Smooth muscle cell (in vitro differentiated cells): ENCODE data around the gene FAM135A. TPM values are rescaled to one million over a fixed set of nuclear protein-coding genes. Genes with fewer than 3 reads are reported as not detected.

ENCODE experiments used
- DNase-seq: peaks from one replicate; lab custom pipeline; 2025; ENCODE audit not compliant: unreplicated experiment; lab: John Stamatoyannopoulos, UW
- H2AFZ ChIP-seq: fragments of 200-600 bp; sonication (generic); 2 replicates; pipeline ENCODE4 v1.6.0; 2016; ENCODE audit warnings: antibody characterized with exemption, low read depth, mild to moderate bottlenecking
- H3F3A ChIP-seq: fragments of 200-600 bp; sonication (generic); 2 replicates; pipeline ENCODE4 v1.6.0; 2017; ENCODE audit warnings: antibody characterized with exemption, low read depth
- H3K27ac ChIP-seq: fragments of 200-600 bp; sonication (generic); 2 replicates; pipeline ENCODE4 v1.5.1; 2016; ENCODE audit warnings: low read depth, mild to moderate bottlenecking
- H3K27me3 ChIP-seq: fragments of 200-600 bp; sonication (generic); 2 replicates; pipeline ENCODE4 v1.6.1; 2016; ENCODE audit warnings: low read depth, mild to moderate bottlenecking
- H3K36me3 ChIP-seq: fragments of 200-600 bp; sonication (generic); 2 replicates; pipeline ENCODE4 v1.5.1; 2016; ENCODE audit warnings: low read depth
- H3K4me1 ChIP-seq: fragments of 200-600 bp; sonication (generic); 2 replicates; pipeline ENCODE4 v1.5.1; 2016; ENCODE audit warnings: low read depth
- H3K4me2 ChIP-seq: fragments of 200-600 bp; sonication (generic); 2 replicates; pipeline ENCODE4 v1.6.0; 2016; ENCODE audit warnings: mild to moderate bottlenecking
- H3K4me3 ChIP-seq: fragments of 200-600 bp; sonication (generic); 2 replicates; pipeline ENCODE4 v1.5.1; 2016; ENCODE audit warnings: mild to moderate bottlenecking
- H3K79me2 ChIP-seq: fragments of 200-600 bp; sonication (generic); 2 replicates; pipeline ENCODE4 v1.6.0; 2016; ENCODE audit warnings: low read depth, mild to moderate bottlenecking
- H3K9ac ChIP-seq: fragments of 200-600 bp; sonication (generic); 2 replicates; pipeline ENCODE4 v1.6.0; 2016; ENCODE audit warnings: low read depth
- H3K9me3 ChIP-seq: fragments of 200-600 bp; sonication (generic); replicated peaks from 2 replicates; pipeline ENCODE4 v1.5.1; 2016; ENCODE audit warnings: low read depth
- H4K20me1 ChIP-seq: fragments of 200-600 bp; sonication (generic); 2 replicates; pipeline ENCODE4 v1.6.0; 2016; ENCODE audit warnings: low read depth
- CTCF ChIP-seq: fragments of 200-600 bp; sonication (generic); IDR thresholded peaks from 2 replicates; pipeline ENCODE4 v1.5.1; 2017; ENCODE audit warnings: borderline replicate concordance, mild to moderate bottlenecking, antibody characterized with exemption; ENCODE audit not compliant: insufficient read depth, poor library complexity, severe bottlenecking
- WGBS: methylation state at CpG from one replicate; pipeline ENCODE4 v1.1.7; 2016; ENCODE audit warnings: low lambda C conversion rate; 5-methylcytosine and 5-hydroxymethylcytosine counted together
- polyA plus RNA-seq: library from polyadenylated mRNA; unstranded; fragments of >200 nt; fragmentation: Nextera tagmentation; extraction: Ambion mirVana; gene quantifications from 2 replicates; pipeline ENCODE4 v1.2.1, GENCODE V29; 2016
- total RNA-seq: library from RNA; depleted of rRNA; stranded (reverse); fragments of >200 nt; gene quantifications from 2 replicates; pipeline ENCODE4 v1.2.3, GENCODE V29; 2014

The FAM135A gene
- total and polyA plus RNA-seq, 2 experiments from 2014 or later = 8.9 to 32.3 TPM

GRCh38 chr6:70398783-70399728 is 14.3 kb upstream of the FAM135A start:
- peak overlapping the region; percentile 13 for H3K4me3 ChIP-seq
- no peaks in the 10 kb centered on the region for H3K9me3 ChIP-seq
- 38% methylated on average over 7 of the region's 7 CpGs for WGBS
- DNase-seq = no peak
- H3F3A ChIP-seq = no peaks in the 10 kb centered on the region
- H3K4me1 ChIP-seq = no peaks in the 10 kb centered on the region
- H3K9ac ChIP-seq = peak overlapping the region; percentile 13
- H3K36me3 ChIP-seq = no peaks in the 10 kb centered on the region
- H3K27ac ChIP-seq = peak overlapping the region; percentile 67
- H3K79me2 ChIP-seq = no peaks in the 10 kb centered on the region
- H3K4me2 ChIP-seq = peak overlapping the region; percentile 17
- no peak for TF ChIP-seq CTCF
- no peak overlapping the region for H2AFZ ChIP-seq
- H4K20me1 ChIP-seq = no peaks in the 10 kb centered on the region
- H3K27me3 ChIP-seq = peaks cover 8% of the 10 kb centered on the region

- no peak for TF ChIP-seq CTCF
- Histone ChIP-seq H2AFZ (no peak overlapping the region), H3K9ac (no peak overlapping the region), H3K4me1 (no peaks in the 10 kb centered on the region), H3K27me3 (peaks cover 34% of the 10 kb centered on the region), H3K27ac (no peak overlapping the region), H3K4me2 (no peak overlapping the region), H3K36me3 (no peaks in the 10 kb centered on the region), H4K20me1 (no peaks in the 10 kb centered on the region), H3K4me3 (no peak overlapping the region), H3K9me3 (no peaks in the 10 kb centered on the region), H3K79me2 (no peaks in the 10 kb centered on the region), H3F3A (no peaks in the 10 kb centered on the region)
- DNase-seq = no peak
- 87% methylated on average over 1 of the region's 1 CpG for WGBS
Observed at GRCh38 chr6:70404658-70405057, 8.7 kb upstream of the FAM135A start.

DNA sequence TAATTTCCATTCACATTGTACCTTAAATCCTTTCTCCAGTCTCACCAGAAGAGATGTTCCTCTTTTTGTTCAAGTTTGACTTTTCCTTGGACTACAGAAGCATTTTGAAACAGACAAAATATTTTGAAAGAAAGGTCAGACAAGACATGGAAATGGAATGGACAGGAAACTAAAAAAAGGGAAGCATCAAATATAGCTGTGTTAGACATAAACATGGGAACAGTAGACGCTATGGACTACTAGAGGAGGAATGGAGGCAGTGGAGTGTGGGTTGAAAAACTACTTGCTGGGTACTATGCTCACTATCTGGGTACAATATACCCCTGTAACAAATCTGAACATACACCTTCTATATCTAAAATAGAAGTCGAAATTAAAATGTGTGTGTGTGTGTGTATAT is 4.1 kb upstream of the FAM135A start:
- H4K20me1 ChIP-seq = no peaks in the 10 kb centered on the region
- H2AFZ ChIP-seq = no peak overlapping the region
- H3K27me3 ChIP-seq = peaks cover 24% of the 10 kb centered on the region
- DNase-seq = no peak
- WGBS = 83% methylated on average over 2 of the region's 2 CpGs
- no peak overlapping the region for H3K9ac ChIP-seq
- no peaks in the 10 kb centered on the region for H3F3A ChIP-seq
- H3K36me3 ChIP-seq = no peaks in the 10 kb centered on the region
- peaks cover 4% of the 10 kb centered on the region for H3K79me2 ChIP-seq
- H3K9me3 ChIP-seq = no peaks in the 10 kb centered on the region
- no peak overlapping the region for H3K4me3 ChIP-seq
- H3K4me1 ChIP-seq = peaks cover 3% of the 10 kb centered on the region
- no peak overlapping the region for H3K4me2 ChIP-seq
- H3K27ac ChIP-seq = no peak overlapping the region
- no peak for TF ChIP-seq CTCF
